Gastrocnemius medialis (tissue), 4 donors: ENCODE measurements around the gene CXXC5. TPM values are rescaled to one million over a fixed set of nuclear protein-coding genes. Genes with fewer than 3 reads are reported as not detected.

ENCODE experiments used
- ATAC-seq, 2 donors: fragments of 150-250 bp; one replicate each; pipeline ENCODE4 v1.9.1; 2016
- DNase-seq, 2 donors: peaks; one replicate each; pipeline ENCODE4 v3.0.0-alpha.2; 2019
- H3K27ac ChIP-seq, 4 donors: fragments of 200-600 bp; sonication (generic); 1 replicate in 1 of 4; 2 replicates in 3 of 4; pipeline ENCODE4 v1.5.1; 2016 to 2018; ENCODE audit warnings: mild to moderate bottlenecking in 2 of 4, moderate library complexity in 1 of 4
- H3K27me3 ChIP-seq, 3 donors: fragments of 200-600 bp; sonication (generic) in 2 of 3; 1 replicate in 1 of 3; 2 replicates in 2 of 3; pipeline versions ENCODE4 v1.5.1 to v1.6.0; 2016 to 2019; ENCODE audit warnings: mild to moderate bottlenecking in 1 of 3, moderate library complexity in 1 of 3
- H3K36me3 ChIP-seq, 2 donors: fragments of 200-600 bp; sonication (generic) in 1 of 2; one replicate each; pipeline ENCODE4 v1.5.1; 2017 to 2018
- H3K4me1 ChIP-seq, 2 donors: fragments of 200-600 bp; sonication (generic) in 1 of 2; one replicate each; pipeline ENCODE4 v1.5.1; 2016 to 2017; ENCODE audit warnings: mild to moderate bottlenecking in 2 of 2
- H3K4me3 ChIP-seq, 4 donors: fragments of 200-600 bp; sonication (generic) in 3 of 4; 1 replicate in 1 of 4; 2 replicates in 3 of 4; pipeline ENCODE4 v1.5.1; 2016 to 2019; ENCODE audit warnings: mild to moderate bottlenecking in 2 of 4
- H3K9me3 ChIP-seq, 3 donors: fragments of 200-600 bp; sonication (generic) in 2 of 3; 1 replicate in 1 of 3; 2 replicates in 2 of 3; pipeline ENCODE4 v1.5.1; 2016 to 2019
- CTCF ChIP-seq, 5 experiments: fragments of 450-650 bp in 3 of 5; fragments of 200-600 bp in 2 of 5; sonication (generic) in 2 of 5; IDR thresholded peaks in 4 of 5; conservative IDR thresholded peaks in 1 of 5; 1 replicate in 4 of 5; 2 replicates in 1 of 5; pipeline ENCODE4 v1.5.1; 2016 to 2019; ENCODE audit warnings: antibody characterized with exemption in 5 of 5, mild to moderate bottlenecking in 3 of 5, moderate library complexity in 3 of 5
- POLR2A ChIP-seq, 2 donors: fragments of 450-650 bp; IDR thresholded peaks; one replicate each; pipeline ENCODE4 v1.6.1; 2017; ENCODE audit warnings: antibody characterized with exemption in 2 of 2, mild to moderate bottlenecking in 2 of 2, moderate library complexity in 2 of 2
- in situ Hi-C, 4 donors: fragments of 200-750 bp; cut with MboI; loops; one replicate each; pipeline versions ENCODE4 v1.15.0 to v1.8.0; 2017; ENCODE audit warnings: low sequenced_read_pairs in 4 of 4
- intact Hi-C: fragments of 100-400 bp; cut with DNase I; formaldehyde crosslinking; loops from one replicate; pipeline ENCODE4 v1.15.1; 2023; ENCODE audit warnings: low total_unique reads
- total RNA-seq, 4 donors: library from RNA; depleted of rRNA; stranded (reverse); fragments of >200 nt; gene quantifications; one replicate each; pipeline versions ENCODE4 v1.1.0 to v1.2.3, GENCODE V29; 2016

CXXC5 gene
- total RNA-seq, 4 donors from 2014 or later, result 38.5 to 83.8 (median 60.9) TPM

- in situ Hi-C loops (loop anchor here (5.0 to 10.0 kb wide), 4 partner anchors 55 to 75 kb away; no protein-coding TSS in a partner anchor), intact Hi-C loops (loop anchor here (1.0 to 5.0 kb wide), 2 partner anchors 57 to 173 kb away; no protein-coding TSS in a partner anchor)
- Histone ChIP-seq H3K4me1 (peaks cover 51 to 66% of the 10 kb centered on the region in 2 donors), H3K9me3 (no peaks in the 10 kb centered on the region), H3K36me3 (no peaks in the 10 kb centered on the region), H3K27me3 (no peaks in the 10 kb centered on the region), H3K27ac (peak overlapping the region; percentile 35 to 98 (median 80)), H3K4me3 (no peak overlapping the region)
- no peak for ATAC-seq
- no peak for TF ChIP-seq POLR2A (IDR thresholded peaks at IDR 0.05)
- peak; percentile 48 to 80 (median 71) for TF ChIP-seq CTCF (IDR thresholded peaks at IDR 0.05 in 4 of 5, conservative IDR thresholded peaks at IDR 0.05 in 1 of 5)
- no peak for DNase-seq
Observed at GRCh38 chr5:139690064-139690802, 42.1 kb downstream of the CXXC5 start.

- TF ChIP-seq POLR2A (IDR thresholded peaks at IDR 0.05) (no peak), CTCF (IDR thresholded peaks at IDR 0.05 in 4 of 5, conservative IDR thresholded peaks at IDR 0.05 in 1 of 5) (no peak)
- no peaks in the 10 kb centered on the region for H3K9me3 ChIP-seq
- H3K27me3 ChIP-seq, result no peaks in the 10 kb centered on the region
- H3K36me3 ChIP-seq, result no peaks in the 10 kb centered on the region
- ATAC-seq (no peak), DNase-seq (no peak)
- peak overlapping the region in 3 of 4 donors; percentile 16 to 97 (median 63) for H3K27ac ChIP-seq
- H3K4me3 ChIP-seq, result no peak overlapping the region
- H3K4me1 ChIP-seq, result peaks cover 43 to 60% of the 10 kb centered on the region in 2 donors
- in situ Hi-C loops (loop anchor here (5.0 to 10.0 kb wide), 4 partner anchors 56 to 74 kb away; no protein-coding TSS in a partner anchor), intact Hi-C loops (loop anchor here (1.0 to 5.0 kb wide), 2 partner anchors 58 to 174 kb away; no protein-coding TSS in a partner anchor)
Observed at GRCh38 chr5:139690803-139691629, 42.9 kb downstream of the CXXC5 start.

- in situ Hi-C loops (loop anchor here (5.0 to 10.0 kb wide), 4 partner anchors 57 to 73 kb away; no protein-coding TSS in a partner anchor), intact Hi-C loops (loop anchor here (5.0 kb wide), 1 partner anchor 175 kb away; no protein-coding TSS in a partner anchor)
- no peak for ATAC-seq
- DNase-seq, result no peak
- H3K27ac ChIP-seq, result no peak overlapping the region
- TF ChIP-seq CTCF (IDR thresholded peaks at IDR 0.05 in 4 of 5, conservative IDR thresholded peaks at IDR 0.05 in 1 of 5) (no peak), POLR2A (IDR thresholded peaks at IDR 0.05) (no peak)
- H3K27me3 ChIP-seq, result no peaks in the 10 kb centered on the region
- no peaks in the 10 kb centered on the region for H3K36me3 ChIP-seq
- peaks cover 32 to 57% of the 10 kb centered on the region in 2 donors for H3K4me1 ChIP-seq
- no peak overlapping the region for H3K4me3 ChIP-seq
- no peaks in the 10 kb centered on the region for H3K9me3 ChIP-seq
Observed at GRCh38 chr5:139692148-139692547, 44.0 kb downstream of the CXXC5 start.

- H3K27me3 ChIP-seq, result no peaks in the 10 kb centered on the region
- DNase-seq (no peak), ATAC-seq (no peak)
- no peak overlapping the region for H3K27ac ChIP-seq
- H3K9me3 ChIP-seq, result no peaks in the 10 kb centered on the region
- intact Hi-C loops, result loop anchor here (5.0 kb wide), 1 partner anchor 175 kb away; no protein-coding TSS in a partner anchor
- in situ Hi-C loops, result loop anchor here (5.0 to 10.0 kb wide), 4 partner anchors 58 to 72 kb away; no protein-coding TSS in a partner anchor
- H3K36me3 ChIP-seq, result no peaks in the 10 kb centered on the region
- no peak overlapping the region for H3K4me3 ChIP-seq
- H3K4me1 ChIP-seq, result peaks cover 31 to 57% of the 10 kb centered on the region in 2 donors
- no peak for TF ChIP-seq CTCF (IDR thresholded peaks at IDR 0.05 in 4 of 5, conservative IDR thresholded peaks at IDR 0.05 in 1 of 5)
- no peak for TF ChIP-seq POLR2A (IDR thresholded peaks at IDR 0.05)
Observed at GRCh38 chr5:139692679-139693308, 44.6 kb downstream of the CXXC5 start.
